HepG2 (cell line): ENCODE results near the gene MOK. TPM values are rescaled to one million over a fixed set of nuclear protein-coding genes. Genes with fewer than 3 reads are reported as not detected.

ENCODE experiments used
- ATAC-seq: fragments of 200-7000 bp; cut with Tn5 transposase; 3 replicates; pipeline ENCODE4 v1.9.1; 2020; ENCODE audit warnings: mild to moderate bottlenecking, moderate library complexity
- BruUV-seq: library from RNA; stranded (reverse); fragments of 400-500 nt; replicated peaks from 2 replicates; lab custom pipeline; 2021; lab: Mats Ljungman, UMichigan
- CTCF ChIA-PET: fragments of 300-600 bp; formaldehyde crosslinking; extraction: SDS; loops from one replicate; lab custom pipeline; 2021; ENCODE audit warnings: low total read pairs, inconsistent platforms, low intra/inter-chr PET ratio; lab: Yijun Ruan, JAX
- POLR2A ChIA-PET: fragments of 350-600 bp; sonication (Branson Sonifier 250); formaldehyde crosslinking; loops from one replicate; lab custom pipeline; 2020; ENCODE audit warnings: antibody characterized with exemption, inconsistent platforms; lab: Yijun Ruan, JAX
- DNase-seq: peaks from one replicate; pipeline ENCODE4 v3.0.0-alpha.2; 2015; ENCODE audit warnings: low spot score
- FAIRE-seq: peaks from 3 replicates; lab custom pipeline; 2011; peaks lifted over from hg19 to GRCh38; lab: Jason Lieb, UNC
- H2AFZ ChIP-seq: one replicate; pipeline ENCODE4 v1.6.1; 2011; ENCODE audit warnings: low read length, inconsistent platforms
- H3K27ac ChIP-seq: fragments of 300-600 bp; 3 replicates; pipeline ENCODE4 v1.8.0; 2011; ENCODE audit warnings: mixed run types, mild to moderate bottlenecking, mixed read lengths, low read length, inconsistent platforms; ENCODE audit not compliant: insufficient read depth; ENCODE audit errors: extremely low read length
- H3K27me3 ChIP-seq, 2 experiments: fragments of 200-600 bp in 1 of 2; 2 replicates in 1 of 2; 3 replicates in 1 of 2; pipeline versions ENCODE4 v1.6.0 to v1.8.0; 2011; ENCODE audit warnings: low read length in 2 of 2, mild to moderate bottlenecking in 2 of 2, moderate library complexity in 2 of 2, inconsistent platforms in 1 of 2; ENCODE audit not compliant: insufficient read depth in 2 of 2, control insufficient read depth in 1 of 2
- H3K36me3 ChIP-seq, 2 experiments: fragments of 200-600 bp in 1 of 2; replicated peaks in 1 of 2; 2 replicates in 1 of 2; 3 replicates in 1 of 2; pipeline versions ENCODE4 v1.5.1 to v1.8.0; 2011; ENCODE audit warnings: low read length in 2 of 2, inconsistent platforms in 1 of 2; ENCODE audit not compliant: insufficient read depth in 2 of 2, control insufficient read depth in 1 of 2
- H3K4me1 ChIP-seq: 2 replicates; pipeline ENCODE4 v1.5.1; 2012; ENCODE audit warnings: low read length, inconsistent platforms; ENCODE audit not compliant: insufficient read depth
- H3K4me2 ChIP-seq: 2 replicates; pipeline ENCODE4 v1.6.0; 2011; ENCODE audit warnings: low read depth, low read length, inconsistent platforms
- H3K4me3 ChIP-seq, 3 experiments: fragments of 200-600 bp in 1 of 3; sonication (generic), shearing (Covaris generic) in 1 of 3; replicated peaks in 1 of 3; 2 replicates each; pipeline ENCODE4 v1.5.1; 2011 to 2016; ENCODE audit warnings: low read length in 3 of 3, inconsistent platforms in 2 of 3, low read depth in 2 of 3, mild to moderate bottlenecking in 2 of 3, control low read depth in 1 of 3, mixed read lengths in 1 of 3; ENCODE audit not compliant: insufficient read depth in 1 of 3
- H3K79me2 ChIP-seq: one replicate; pipeline ENCODE4 v1.6.1; 2011; ENCODE audit warnings: low read length, inconsistent platforms; ENCODE audit not compliant: insufficient read depth
- H3K9ac ChIP-seq: 2 replicates; pipeline ENCODE4 v1.6.0; 2011; ENCODE audit warnings: mild to moderate bottlenecking, low read depth, low read length, inconsistent platforms; ENCODE audit not compliant: insufficient read depth
- H3K9me3 ChIP-seq: 2 replicates; pipeline ENCODE4 v1.5.1; 2012; ENCODE audit warnings: mild to moderate bottlenecking, low read length
- H4K20me1 ChIP-seq: 2 replicates; pipeline ENCODE4 v1.6.0; 2011; ENCODE audit warnings: inconsistent platforms, mild to moderate bottlenecking, low read length, moderate library complexity; ENCODE audit not compliant: insufficient read depth
- HBP1 ChIP-seq: IDR thresholded peaks from 2 replicates; pipeline ENCODE4 v1.6.1; 2016; ENCODE audit warnings: low read depth, control low read depth
- MAFF ChIP-seq: IDR thresholded peaks from 2 replicates; pipeline ENCODE4 v1.6.1; 2011; ENCODE audit warnings: low read depth, low read length, improper control_type of control experiment
- MAFK ChIP-seq, 2 experiments: IDR thresholded peaks in 1 of 2; conservative IDR thresholded peaks in 1 of 2; 2 replicates each; pipeline ENCODE4 v1.6.1; 2011; ENCODE audit warnings: improper control_type of control experiment in 2 of 2, low read length in 2 of 2
- SMYD3 ChIP-seq: sonication (generic); formaldehyde crosslinking; IDR thresholded peaks from 2 replicates; pipeline ENCODE4 v1.8.1; 2023; ENCODE audit warnings: mild to moderate bottlenecking, missing genetic modification reagents
- ZBTB20 ChIP-seq: sonication (generic); formaldehyde crosslinking; IDR thresholded peaks from 2 replicates; pipeline ENCODE4 v1.8.1; 2023; ENCODE audit warnings: missing genetic modification reagents, low read depth, mild to moderate bottlenecking, borderline replicate concordance
- ZNF530 ChIP-seq: sonication (generic); formaldehyde crosslinking; IDR thresholded peaks from 2 replicates; pipeline ENCODE4 v1.5.0; 2020; ENCODE audit warnings: low read depth, mild to moderate bottlenecking, missing genetic modification reagents
- WGBS: methylation state at CpG from one replicate; pipeline ENCODE4 v1.1.6; 2017; ENCODE audit warnings: low lambda C conversion rate; 5-methylcytosine and 5-hydroxymethylcytosine counted together
- in situ Hi-C: cut with HindIII; loops from 2 replicates; pipeline ENCODE4 v1.10.0; 2017; ENCODE audit warnings: low pct_unique_long_range_greater_than_20kb; ENCODE audit not compliant: extremely low pct_ligation_motif_present
- intact Hi-C: fragments of 100-400 bp; cut with micrococcal nuclease; formaldehyde crosslinking; loops from one replicate; pipeline ENCODE4 v1.10.0; 2022; ENCODE audit not compliant: unreplicated experiment
- polyA plus RNA-seq, 8 experiments: library from polyadenylated mRNA; depleted of rRNA in 3 of 8; stranded (reverse) in 7 of 8; unstranded in 1 of 8; fragments of >200 nt; fragmentation: Illumina TruSeq in 4 of 8; extraction: Trizol in 4 of 8; gene quantifications; 2 replicates each; pipeline versions ENCODE4 v1.2.1 to v1.2.3, GENCODE V29; 2011 to 2016; ENCODE audit warnings: low read depth in 4 of 8, missing spikeins in 1 of 8, mixed read lengths in 1 of 8; ENCODE audit not compliant: insufficient read depth in 1 of 8
- total RNA-seq, 5 experiments: library from RNA; depleted of rRNA; stranded (reverse); fragments of >200 nt; fragmentation: Illumina TruSeq; extraction: Trizol; gene quantifications; 2 replicates each; pipeline ENCODE4 v1.2.3, GENCODE V29; 2016; ENCODE audit warnings: low read depth in 1 of 5
- TF ChIP-seq, protein P1 (sequence below): sonication (generic); formaldehyde crosslinking; IDR thresholded peaks from 2 replicates; pipeline ENCODE4 v1.4.0; 2020; ENCODE audit warnings: missing genetic modification reagents
- TF ChIP-seq, protein P2 (sequence below): sonication (generic); formaldehyde crosslinking; IDR thresholded peaks from 2 replicates; pipeline ENCODE4 v1.5.0; 2020; ENCODE audit warnings: missing genetic modification reagents

Gene MOK
- total and polyA plus RNA-seq, 2 of the 13 experiments (the other 11 are each of a cell fraction or from before 2014, with no cell fraction given): 15.3 to 16.9 TPM

GRCh38 chr14:102189874-102190273 is 115.1 kb downstream of the MOK start (continued):
- TF ChIP-seq, protein P1, sequence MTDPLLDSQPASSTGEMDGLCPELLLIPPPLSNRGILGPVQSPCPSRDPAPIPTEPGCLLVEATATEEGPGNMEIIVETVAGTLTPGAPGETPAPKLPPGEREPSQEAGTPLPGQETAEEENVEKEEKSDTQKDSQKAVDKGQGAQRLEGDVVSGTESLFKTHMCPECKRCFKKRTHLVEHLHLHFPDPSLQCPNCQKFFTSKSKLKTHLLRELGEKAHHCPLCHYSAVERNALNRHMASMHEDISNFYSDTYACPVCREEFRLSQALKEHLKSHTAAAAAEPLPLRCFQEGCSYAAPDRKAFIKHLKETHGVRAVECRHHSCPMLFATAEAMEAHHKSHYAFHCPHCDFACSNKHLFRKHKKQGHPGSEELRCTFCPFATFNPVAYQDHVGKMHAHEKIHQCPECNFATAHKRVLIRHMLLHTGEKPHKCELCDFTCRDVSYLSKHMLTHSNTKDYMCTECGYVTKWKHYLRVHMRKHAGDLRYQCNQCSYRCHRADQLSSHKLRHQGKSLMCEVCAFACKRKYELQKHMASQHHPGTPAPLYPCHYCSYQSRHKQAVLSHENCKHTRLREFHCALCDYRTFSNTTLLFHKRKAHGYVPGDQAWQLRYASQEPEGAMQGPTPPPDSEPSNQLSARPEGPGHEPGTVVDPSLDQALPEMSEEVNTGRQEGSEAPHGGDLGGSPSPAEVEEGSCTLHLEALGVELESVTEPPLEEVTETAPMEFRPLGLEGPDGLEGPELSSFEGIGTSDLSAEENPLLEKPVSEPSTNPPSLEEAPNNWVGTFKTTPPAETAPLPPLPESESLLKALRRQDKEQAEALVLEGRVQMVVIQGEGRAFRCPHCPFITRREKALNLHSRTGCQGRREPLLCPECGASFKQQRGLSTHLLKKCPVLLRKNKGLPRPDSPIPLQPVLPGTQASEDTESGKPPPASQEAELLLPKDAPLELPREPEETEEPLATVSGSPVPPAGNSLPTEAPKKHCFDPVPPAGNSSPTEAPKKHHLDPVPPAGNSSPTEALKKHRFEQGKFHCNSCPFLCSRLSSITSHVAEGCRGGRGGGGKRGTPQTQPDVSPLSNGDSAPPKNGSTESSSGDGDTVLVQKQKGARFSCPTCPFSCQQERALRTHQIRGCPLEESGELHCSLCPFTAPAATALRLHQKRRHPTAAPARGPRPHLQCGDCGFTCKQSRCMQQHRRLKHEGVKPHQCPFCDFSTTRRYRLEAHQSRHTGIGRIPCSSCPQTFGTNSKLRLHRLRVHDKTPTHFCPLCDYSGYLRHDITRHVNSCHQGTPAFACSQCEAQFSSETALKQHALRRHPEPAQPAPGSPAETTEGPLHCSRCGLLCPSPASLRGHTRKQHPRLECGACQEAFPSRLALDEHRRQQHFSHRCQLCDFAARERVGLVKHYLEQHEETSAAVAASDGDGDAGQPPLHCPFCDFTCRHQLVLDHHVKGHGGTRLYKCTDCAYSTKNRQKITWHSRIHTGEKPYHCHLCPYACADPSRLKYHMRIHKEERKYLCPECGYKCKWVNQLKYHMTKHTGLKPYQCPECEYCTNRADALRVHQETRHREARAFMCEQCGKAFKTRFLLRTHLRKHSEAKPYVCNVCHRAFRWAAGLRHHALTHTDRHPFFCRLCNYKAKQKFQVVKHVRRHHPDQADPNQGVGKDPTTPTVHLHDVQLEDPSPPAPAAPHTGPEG (CRISPR knock-in tag): no peak
- TF ChIP-seq ZNF530 (CRISPR knock-in tag) (no peak), HBP1 (CRISPR knock-in tag) (no peak), SMYD3 (CRISPR knock-in tag) (no peak)

DNA sequence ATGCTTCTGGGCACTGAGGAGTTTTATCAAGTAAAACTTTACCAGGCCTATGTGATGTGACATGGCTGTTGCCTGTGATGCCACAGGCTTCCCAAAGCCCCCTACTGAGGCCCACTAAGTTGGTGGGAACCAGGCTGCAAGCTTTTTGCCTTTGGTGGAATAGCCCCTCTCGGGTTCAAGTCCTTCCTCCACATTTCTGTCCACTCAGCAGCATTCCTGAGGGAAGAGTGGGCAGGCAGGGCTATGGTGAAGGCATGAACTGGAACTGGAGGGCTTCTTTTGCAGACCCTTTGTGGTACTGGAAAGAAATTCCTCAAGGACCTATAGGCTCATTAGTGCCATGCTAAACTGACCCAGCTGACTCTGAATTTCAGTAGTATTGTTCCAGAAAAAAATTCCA is 116.8 kb downstream of the MOK start:
- POLR2A ChIA-PET: interaction anchor here (0.7 kb wide), 1 partner anchor 11 kb away, joined by 4 read pairs; no protein-coding TSS in a partner anchor
- in situ Hi-C loops: no loop called here
- TF ChIP-seq MAFF (peak; percentile 76), MAFK (conservative IDR thresholded peaks at IDR 0.05 in 1 of 2, IDR thresholded peaks at IDR 0.05 in 1 of 2; ENCODE audit: low read length in 2 of 2) (peak; percentile 71 to 79), ZBTB20 (CRISPR knock-in tag) (no peak)
- TF ChIP-seq, protein P2, sequence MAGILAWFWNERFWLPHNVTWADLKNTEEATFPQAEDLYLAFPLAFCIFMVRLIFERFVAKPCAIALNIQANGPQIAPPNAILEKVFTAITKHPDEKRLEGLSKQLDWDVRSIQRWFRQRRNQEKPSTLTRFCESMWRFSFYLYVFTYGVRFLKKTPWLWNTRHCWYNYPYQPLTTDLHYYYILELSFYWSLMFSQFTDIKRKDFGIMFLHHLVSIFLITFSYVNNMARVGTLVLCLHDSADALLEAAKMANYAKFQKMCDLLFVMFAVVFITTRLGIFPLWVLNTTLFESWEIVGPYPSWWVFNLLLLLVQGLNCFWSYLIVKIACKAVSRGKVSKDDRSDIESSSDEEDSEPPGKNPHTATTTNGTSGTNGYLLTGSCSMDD (CRISPR knock-in tag): no peak

More for the DNA sequence above, 116.8 kb downstream of the MOK start:
- BruUV-seq: no TSS peak
- CTCF ChIA-PET: no interaction called here
- no peak overlapping the region for H3K9ac ChIP-seq
- no peaks in the 10 kb centered on the region; a peak in 1 of 5 replicates for H3K36me3 ChIP-seq
- no peak for DNase-seq
- intact Hi-C loops: no loop called here
- no peaks in the 10 kb centered on the region for H4K20me1 ChIP-seq
- no peak for ATAC-seq
- H3K9me3 ChIP-seq: no peaks in the 10 kb centered on the region
- H3K4me1 ChIP-seq: peaks cover 82% of the 10 kb centered on the region
- H3K27ac ChIP-seq: no peak overlapping the region
- no peak overlapping the region for H3K4me3 ChIP-seq
- peaks cover 75% of the 10 kb centered on the region for H3K79me2 ChIP-seq
- H2AFZ ChIP-seq: no peak overlapping the region
- WGBS: 71% methylated on average over 1 of the region's 1 CpG
- FAIRE-seq: no peak
- H3K4me2 ChIP-seq: no peak overlapping the region
- no peaks in the 10 kb centered on the region for H3K27me3 ChIP-seq
